HCT116 (cell line): ENCODE measurements around the gene ABHD16B. TPM values are rescaled to one million over a fixed set of nuclear protein-coding genes. Genes with fewer than 3 reads are reported as not detected.
A peak's percentile ranks its signal among the peaks of the same experiment; 100 is the strongest.

Source experiments
- ATAC-seq: fragments of 200-7000 bp; cut with Tn5 transposase; 2 replicates; pipeline ENCODE4 v1.9.1; 2020; ENCODE audit warnings: mild to moderate bottlenecking, moderate library complexity
- BruUV-seq: library from RNA; stranded (reverse); fragments of 400-500 nt; replicated peaks from 2 replicates; lab custom pipeline; 2021; lab: Mats Ljungman, UMichigan
- CTCF ChIA-PET: fragments of 300-600 bp; sonication (Branson Sonifier 250); formaldehyde crosslinking; loops from one replicate; lab custom pipeline; 2021; ENCODE audit warnings: antibody characterized with exemption; lab: Charles Lee
- POLR2A ChIA-PET: fragments of 300-600, 350-600 bp; sonication (Branson Sonifier 250); formaldehyde crosslinking; loops from one replicate; lab custom pipeline; 2021; ENCODE audit warnings: antibody characterized with exemption; lab: Charles Lee
- RAD21 ChIA-PET, 2 experiments: fragments of 300-600 bp; sonication (Branson Sonifier 250); formaldehyde crosslinking; loops; one replicate each; lab custom pipeline; 2023; ENCODE audit warnings: low total read pairs in 2 of 2; ENCODE audit not compliant: uncharacterized antibody in 2 of 2, unreplicated experiment in 2 of 2, low non-redundant PET in 1 of 2; lab: Charles Lee
- DNase-seq: peaks from one replicate; pipeline ENCODE4 v3.0.0-alpha.2; 2010; ENCODE audit warnings: low read depth, low spot score
- H2AFZ ChIP-seq: fragments of 200-600 bp; shearing (Covaris generic), sonication (generic); 2 replicates; pipeline ENCODE4 v1.6.1; 2017; ENCODE audit warnings: low read depth, mixed run types, mixed read lengths, antibody characterized with exemption, low read length; ENCODE audit not compliant: poor library complexity, severe bottlenecking
- H3K27ac ChIP-seq: 2 replicates; pipeline ENCODE4 v1.5.1; 2012; ENCODE audit warnings: low read depth, low read length
- H3K27me3 ChIP-seq: fragments of 200-600 bp; sonication (generic); 2 replicates; pipeline ENCODE4 v1.6.1; 2016; ENCODE audit warnings: mixed run types, low read length, mixed read lengths; ENCODE audit not compliant: insufficient read depth
- H3K36me3 ChIP-seq, 2 experiments: fragments of 200-500 bp in 1 of 2; fragments of 200-600 bp in 1 of 2; sonication (Bioruptor generic) in 1 of 2; sonication (generic) in 1 of 2; 2 replicates each; pipeline versions ENCODE4 v1.5.1 to v1.6.1; 2014 to 2016; ENCODE audit warnings: low read length in 2 of 2, inconsistent platforms in 1 of 2, mixed read lengths in 1 of 2, mixed run types in 1 of 2; ENCODE audit not compliant: insufficient read depth in 2 of 2, control insufficient read depth in 1 of 2
- H3K4me1 ChIP-seq, 2 experiments: fragments of 200-600 bp in 1 of 2; sonication (generic) in 1 of 2; 2 replicates each; pipeline versions ENCODE4 v1.5.1 to v1.6.1; 2012 to 2017; ENCODE audit warnings: low read length in 2 of 2, inconsistent platforms in 1 of 2, mild to moderate bottlenecking in 1 of 2, mixed read lengths in 1 of 2, mixed run types in 1 of 2, moderate library complexity in 1 of 2; ENCODE audit not compliant: insufficient read depth in 2 of 2, control insufficient read depth in 1 of 2
- H3K4me2 ChIP-seq: fragments of 200-600 bp; sonication (generic); 2 replicates; pipeline ENCODE4 v1.6.1; 2017; ENCODE audit warnings: mixed run types, low read length, mixed read lengths
- H3K4me3 ChIP-seq, 2 experiments: fragments of 200-600 bp in 1 of 2; sonication (generic) in 1 of 2; replicated peaks in 1 of 2; 2 replicates each; pipeline ENCODE4 v1.5.1; 2011 to 2016; ENCODE audit warnings: low read length in 2 of 2, control low read depth in 1 of 2, low read depth in 1 of 2, mild to moderate bottlenecking in 1 of 2, mixed read lengths in 1 of 2, mixed run types in 1 of 2
- H3K79me2 ChIP-seq: fragments of 200-600 bp; sonication (generic); 2 replicates; pipeline ENCODE4 v1.6.1; 2017; ENCODE audit warnings: mild to moderate bottlenecking, mixed run types, low read length, moderate library complexity, mixed read lengths; ENCODE audit not compliant: insufficient read depth
- H3K9ac ChIP-seq: fragments of 200-600 bp; sonication (generic); 2 replicates; pipeline ENCODE4 v1.6.1; 2016; ENCODE audit warnings: low read length, mixed read lengths
- H3K9me2 ChIP-seq: fragments of 200-600 bp; sonication (generic), shearing (Covaris generic); 2 replicates; pipeline ENCODE4 v1.6.1; 2017; ENCODE audit warnings: mixed run types, mild to moderate bottlenecking, moderate library complexity; ENCODE audit not compliant: insufficient read depth
- H3K9me3 ChIP-seq, 2 experiments: fragments of 200-500 bp in 1 of 2; fragments of 200-600 bp in 1 of 2; sonication (Bioruptor generic) in 1 of 2; sonication (generic) in 1 of 2; 2 replicates each; pipeline ENCODE4 v1.6.1; 2014 to 2017; ENCODE audit warnings: low read length in 2 of 2, mixed read lengths in 2 of 2, inconsistent platforms in 1 of 2, low read depth in 1 of 2, mild to moderate bottlenecking in 1 of 2, mixed run types in 1 of 2, moderate library complexity in 1 of 2; ENCODE audit not compliant: control insufficient read depth in 1 of 2, insufficient read depth in 1 of 2
- H4K20me1 ChIP-seq: fragments of 200-600 bp; sonication (generic), shearing (Covaris generic); 2 replicates; pipeline ENCODE4 v1.6.1; 2017; ENCODE audit warnings: mixed run types, mild to moderate bottlenecking, moderate library complexity; ENCODE audit not compliant: insufficient read depth
- CBX3 ChIP-seq: IDR thresholded peaks from 2 replicates; pipeline ENCODE4 v1.6.1; 2012; ENCODE audit warnings: low read depth
- EGR1 ChIP-seq: IDR thresholded peaks from 2 replicates; pipeline ENCODE4 v1.6.1; 2012; ENCODE audit warnings: low read depth
- ELF1 ChIP-seq: IDR thresholded peaks from 2 replicates; pipeline ENCODE4 v1.6.1; 2012; ENCODE audit warnings: low read depth, borderline replicate concordance
- EZH2 ChIP-seq: fragments of 200-600 bp; sonication (generic); IDR thresholded peaks from 2 replicates; pipeline ENCODE4 v1.6.1; 2017; ENCODE audit warnings: antibody characterized with exemption, mixed run types
- EZH2phosphoT487 ChIP-seq: fragments of 200-600 bp; IDR thresholded peaks from 2 replicates; pipeline ENCODE4 v1.6.1; 2018; ENCODE audit warnings: antibody characterized with exemption, borderline replicate concordance
- FOSL1 ChIP-seq: IDR thresholded peaks from 2 replicates; pipeline ENCODE4 v1.6.1; 2012; ENCODE audit warnings: low read depth
- JUND ChIP-seq: IDR thresholded peaks from 2 replicates; pipeline ENCODE4 v1.6.1; 2012
- POLR2A ChIP-seq: IDR thresholded peaks from 2 replicates; pipeline ENCODE4 v1.7.0; 2011; ENCODE audit warnings: borderline replicate concordance; ENCODE audit not compliant: insufficient read depth, insufficient read length; ENCODE audit errors: extremely low read depth
- RAD21 ChIP-seq: IDR thresholded peaks from 2 replicates; pipeline ENCODE4 v1.6.1; 2012; ENCODE audit warnings: low read depth, mild to moderate bottlenecking
- SIN3A ChIP-seq: IDR thresholded peaks from 2 replicates; pipeline ENCODE4 v1.6.1; 2012; ENCODE audit warnings: low read depth
- SP1 ChIP-seq: IDR thresholded peaks from 2 replicates; pipeline ENCODE4 v1.6.1; 2012; ENCODE audit warnings: low read depth
- SRF ChIP-seq: IDR thresholded peaks from 2 replicates; pipeline ENCODE4 v1.6.1; 2012; ENCODE audit warnings: low read depth
- TCF7L2 ChIP-seq: IDR thresholded peaks from 2 replicates; pipeline ENCODE4 v1.7.0; 2011; ENCODE audit warnings: borderline replicate concordance, inconsistent platforms; ENCODE audit not compliant: insufficient read depth, insufficient read length; ENCODE audit errors: extremely low read depth
- YY1 ChIP-seq: IDR thresholded peaks from 2 replicates; pipeline ENCODE4 v1.6.1; 2011; ENCODE audit warnings: low read length, low read depth, moderate library complexity, mild to moderate bottlenecking; ENCODE audit not compliant: insufficient replicate concordance; ENCODE audit errors: extremely low read depth
- ZFX ChIP-seq: fragments of 450-650 bp; IDR thresholded peaks from 2 replicates; pipeline ENCODE4 v1.6.1; 2017
- ZNF274 ChIP-seq: fragments of 200-500 bp; sonication (Bioruptor generic); IDR thresholded peaks from 2 replicates; pipeline ENCODE4 v1.6.1; 2014; ENCODE audit warnings: mild to moderate bottlenecking, low read depth, low read length, inconsistent platforms
- intact Hi-C: fragments of 100-400 bp; cut with micrococcal nuclease; formaldehyde crosslinking; loops from 2 replicates; pipeline ENCODE4 v1.10.0; 2022
- total RNA-seq: library from RNA; stranded (reverse); gene quantifications from one replicate; pipeline ENCODE4 v1.2.1, GENCODE V29; 2021; ENCODE audit not compliant: unreplicated experiment
- TF ChIP-seq, protein P1 (sequence below): IDR thresholded peaks from 2 replicates; pipeline ENCODE4 v1.6.1; 2011; ENCODE audit warnings: mild to moderate bottlenecking, low read length, moderate library complexity; ENCODE audit not compliant: insufficient replicate concordance; ENCODE audit errors: extremely low read depth
- TF ChIP-seq, protein P2 (sequence below): IDR thresholded peaks from 2 replicates; pipeline ENCODE4 v1.6.1; 2012
- TF ChIP-seq, protein P3 (sequence below): IDR thresholded peaks from 2 replicates; pipeline ENCODE4 v1.6.1; 2012
- TF ChIP-seq, protein P4 (sequence below), 3 experiments: fragments of 200-600 bp in 1 of 3; sonication (generic) in 1 of 3; IDR thresholded peaks in 2 of 3; conservative IDR thresholded peaks in 1 of 3; 2 replicates each; pipeline ENCODE4 v1.5.1; 2012 to 2017; ENCODE audit warnings: low read depth in 2 of 3, low read length in 2 of 3, antibody characterized with exemption in 1 of 3, borderline replicate concordance in 1 of 3, control low read depth in 1 of 3, mild to moderate bottlenecking in 1 of 3, mixed read lengths in 1 of 3, mixed run types in 1 of 3, moderate library complexity in 1 of 3; ENCODE audit not compliant: insufficient read depth in 1 of 3

The ABHD16B gene
- total RNA-seq, 1 experiment from 2014 or later: not detected

DNA sequence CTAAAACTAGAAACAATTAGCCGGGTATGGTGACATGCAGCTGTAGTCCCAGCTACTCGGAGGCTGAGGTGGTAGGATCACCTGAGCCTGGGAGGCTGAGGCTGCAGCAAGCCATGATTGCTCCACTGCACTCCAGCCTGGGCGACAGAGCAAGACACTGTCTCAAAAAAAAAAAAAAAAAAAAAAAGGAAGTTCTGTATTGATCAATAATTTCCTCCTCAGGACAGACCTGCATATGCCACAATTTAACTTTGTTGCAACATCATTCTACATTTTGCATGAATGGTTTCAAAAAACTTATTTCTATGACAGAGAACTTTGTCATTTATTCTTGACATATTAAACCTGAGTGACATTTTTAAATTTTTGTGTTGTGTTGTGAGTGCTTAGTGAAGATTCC, 39.1 kb downstream of the ABHD16B start:
- POLR2A ChIA-PET: no interaction called here
- intact Hi-C loops: no loop called here
- H3K9ac ChIP-seq: no peak overlapping the region

More for the DNA sequence above, 39.1 kb downstream of the ABHD16B start:
- ChIA-PET RAD21 (no interaction called here), CTCF (no interaction called here)
- Histone ChIP-seq H2AFZ (no peak overlapping the region), H3K4me2 (0 out of 2 replicates have a peak overlapping the region, but pooled peaks have one; percentile 7), H3K4me3 (no peak overlapping the region), H3K79me2 (peaks cover 92% of the 10 kb centered on the region), H3K27ac (no peak overlapping the region), H3K9me2 (no peaks in the 10 kb centered on the region), H4K20me1 (peaks cover 16% of the 10 kb centered on the region; the same call in 1 of the 2 replicates), H3K9me3 (no peaks in the 10 kb centered on the region), H3K36me3 (no peaks in the 10 kb centered on the region), H3K4me1 (peaks cover 29 to 62% of the 10 kb centered on the region in 2 experiments), H3K27me3 (no peaks in the 10 kb centered on the region)
- BruUV-seq: no TSS peak
- DNase-seq: no peak
- TF ChIP-seq POLR2A (no peak), ELF1 (no peak), SRF (no peak), RAD21 (no peak), SP1 (no peak), EZH2phosphoT487 (no peak), EZH2 (no peak), SIN3A (no peak), FOSL1 (no peak), TCF7L2 (no peak), JUND (no peak), ZNF274 (no peak), YY1 (no peak), EGR1 (no peak), ZFX (no peak), CBX3 (no peak)
- TF ChIP-seq, protein P1, sequence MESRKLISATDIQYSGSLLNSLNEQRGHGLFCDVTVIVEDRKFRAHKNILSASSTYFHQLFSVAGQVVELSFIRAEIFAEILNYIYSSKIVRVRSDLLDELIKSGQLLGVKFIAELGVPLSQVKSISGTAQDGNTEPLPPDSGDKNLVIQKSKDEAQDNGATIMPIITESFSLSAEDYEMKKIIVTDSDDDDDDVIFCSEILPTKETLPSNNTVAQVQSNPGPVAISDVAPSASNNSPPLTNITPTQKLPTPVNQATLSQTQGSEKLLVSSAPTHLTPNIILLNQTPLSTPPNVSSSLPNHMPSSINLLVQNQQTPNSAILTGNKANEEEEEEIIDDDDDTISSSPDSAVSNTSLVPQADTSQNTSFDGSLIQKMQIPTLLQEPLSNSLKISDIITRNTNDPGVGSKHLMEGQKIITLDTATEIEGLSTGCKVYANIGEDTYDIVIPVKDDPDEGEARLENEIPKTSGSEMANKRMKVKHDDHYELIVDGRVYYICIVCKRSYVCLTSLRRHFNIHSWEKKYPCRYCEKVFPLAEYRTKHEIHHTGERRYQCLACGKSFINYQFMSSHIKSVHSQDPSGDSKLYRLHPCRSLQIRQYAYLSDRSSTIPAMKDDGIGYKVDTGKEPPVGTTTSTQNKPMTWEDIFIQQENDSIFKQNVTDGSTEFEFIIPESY: no peak
- TF ChIP-seq, protein P2, sequence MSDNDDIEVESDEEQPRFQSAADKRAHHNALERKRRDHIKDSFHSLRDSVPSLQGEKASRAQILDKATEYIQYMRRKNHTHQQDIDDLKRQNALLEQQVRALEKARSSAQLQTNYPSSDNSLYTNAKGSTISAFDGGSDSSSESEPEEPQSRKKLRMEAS: no peak
- TF ChIP-seq, protein P3, sequence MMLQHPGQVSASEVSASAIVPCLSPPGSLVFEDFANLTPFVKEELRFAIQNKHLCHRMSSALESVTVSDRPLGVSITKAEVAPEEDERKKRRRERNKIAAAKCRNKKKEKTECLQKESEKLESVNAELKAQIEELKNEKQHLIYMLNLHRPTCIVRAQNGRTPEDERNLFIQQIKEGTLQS: no peak
- TF ChIP-seq, protein P4, sequence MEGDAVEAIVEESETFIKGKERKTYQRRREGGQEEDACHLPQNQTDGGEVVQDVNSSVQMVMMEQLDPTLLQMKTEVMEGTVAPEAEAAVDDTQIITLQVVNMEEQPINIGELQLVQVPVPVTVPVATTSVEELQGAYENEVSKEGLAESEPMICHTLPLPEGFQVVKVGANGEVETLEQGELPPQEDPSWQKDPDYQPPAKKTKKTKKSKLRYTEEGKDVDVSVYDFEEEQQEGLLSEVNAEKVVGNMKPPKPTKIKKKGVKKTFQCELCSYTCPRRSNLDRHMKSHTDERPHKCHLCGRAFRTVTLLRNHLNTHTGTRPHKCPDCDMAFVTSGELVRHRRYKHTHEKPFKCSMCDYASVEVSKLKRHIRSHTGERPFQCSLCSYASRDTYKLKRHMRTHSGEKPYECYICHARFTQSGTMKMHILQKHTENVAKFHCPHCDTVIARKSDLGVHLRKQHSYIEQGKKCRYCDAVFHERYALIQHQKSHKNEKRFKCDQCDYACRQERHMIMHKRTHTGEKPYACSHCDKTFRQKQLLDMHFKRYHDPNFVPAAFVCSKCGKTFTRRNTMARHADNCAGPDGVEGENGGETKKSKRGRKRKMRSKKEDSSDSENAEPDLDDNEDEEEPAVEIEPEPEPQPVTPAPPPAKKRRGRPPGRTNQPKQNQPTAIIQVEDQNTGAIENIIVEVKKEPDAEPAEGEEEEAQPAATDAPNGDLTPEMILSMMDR (IDR thresholded peaks at IDR 0.05 in 2 of 3, conservative IDR thresholded peaks at IDR 0.05 in 1 of 3; ENCODE audit: borderline replicate concordance in 1 of 3, insufficient read depth in 1 of 3, low read depth in 2 of 3, low read length in 2 of 3): no peak
- no peak for ATAC-seq
